Gastroesophageal sphincter (tissue), 4 donors: ENCODE measurements around the gene ABO. TPM values are rescaled to one million over a fixed set of nuclear protein-coding genes. Genes with fewer than 3 reads are reported as not detected.
"Not testable (repeated sequence)": the region's sequence is repeated elsewhere in the genome, so short reads cannot be mapped to it uniquely, and the experiment has no call there.

ENCODE experiments used
- ATAC-seq: fragments of 150-250 bp; one replicate; pipeline ENCODE4 v1.9.1; 2016; ENCODE audit warnings: mild to moderate bottlenecking, moderate library complexity
- H3K27ac ChIP-seq, 4 donors: fragments of 200-600 bp; sonication (generic) in 3 of 4; 1 replicate in 3 of 4; 2 replicates in 1 of 4; pipeline ENCODE4 v1.5.1; 2016 to 2019
- H3K27me3 ChIP-seq: fragments of 200-600 bp; sonication (generic); one replicate; pipeline ENCODE4 v1.5.1; 2019
- H3K36me3 ChIP-seq, 2 donors: fragments of 200-600 bp; sonication (generic); one replicate each; pipeline ENCODE4 v1.5.1; 2019; ENCODE audit warnings: control low read depth in 1 of 2
- H3K4me1 ChIP-seq, 3 donors: fragments of 200-600 bp; sonication (generic); 1 replicate in 2 of 3; 2 replicates in 1 of 3; pipeline ENCODE4 v1.5.1; 2016 to 2019; ENCODE audit warnings: control low read depth in 2 of 3
- H3K4me3 ChIP-seq, 2 donors: fragments of 200-600 bp; sonication (generic); one replicate each; pipeline ENCODE4 v1.5.1; 2019; ENCODE audit warnings: mild to moderate bottlenecking in 1 of 2, moderate library complexity in 1 of 2
- H3K9me3 ChIP-seq, 3 donors: fragments of 200-600 bp; sonication (generic); one replicate each; pipeline ENCODE4 v1.5.1; 2017 to 2019; ENCODE audit warnings: control low read depth in 2 of 3
- CTCF ChIP-seq, 4 experiments: fragments of 200-600 bp in 2 of 4; fragments of 450-650 bp in 2 of 4; sonication (generic) in 1 of 4; IDR thresholded peaks; one replicate each; pipeline ENCODE4 v1.5.1; 2017 to 2019; ENCODE audit warnings: antibody characterized with exemption in 4 of 4, mild to moderate bottlenecking in 2 of 4, moderate library complexity in 2 of 4
- EP300 ChIP-seq: sonication (generic); formaldehyde crosslinking; IDR thresholded peaks from one replicate; pipeline ENCODE4 v1.6.1; 2017; ENCODE audit warnings: antibody characterized with exemption, mild to moderate bottlenecking
- POLR2A ChIP-seq, 2 donors: fragments of 450-650 bp; IDR thresholded peaks; one replicate each; pipeline ENCODE4 v1.6.1; 2017; ENCODE audit warnings: antibody characterized with exemption in 2 of 2, mild to moderate bottlenecking in 2 of 2, moderate library complexity in 1 of 2
- POLR2AphosphoS5 ChIP-seq: sonication (generic); formaldehyde crosslinking; IDR thresholded peaks from one replicate; pipeline ENCODE4 v1.6.1; 2017; ENCODE audit warnings: antibody characterized with exemption
- WGBS, 2 donors: methylation state at CpG; one replicate each; pipeline ENCODE4 v1.1.5; 2018; ENCODE audit warnings: low coverage in 1 of 2; 5-methylcytosine and 5-hydroxymethylcytosine counted together
- total RNA-seq, 4 donors: library from RNA; depleted of rRNA; stranded (reverse); fragments of >200 nt; gene quantifications; one replicate each; pipeline ENCODE4 v1.1.0, GENCODE V29; 2016

ABO gene
- total RNA-seq, 4 donors from 2014 or later: 0.47 to 10.0 (median 0.91) TPM

- Histone ChIP-seq H3K27ac (peak overlapping the region in 2 of 4 donors; percentile 19 to 57), H3K4me3 (no peak overlapping the region), H3K36me3 (no peaks in the 10 kb centered on the region), H3K27me3 (peaks cover 50% of the 10 kb centered on the region), H3K9me3 (no peaks in the 10 kb centered on the region), H3K4me1 (peaks cover 0 to 16% (median 0%) of the 10 kb centered on the region in 3 donors)
- TF ChIP-seq POLR2A (IDR thresholded peaks at IDR 0.05) (no peak), POLR2AphosphoS5 (no peak), EP300 (no peak), CTCF (IDR thresholded peaks at IDR 0.05) (no peak)
- ATAC-seq: no peak
- no CpG with 5 or more reads among the region's 31 CpGs for WGBS, 2 donors
Observed at GRCh38 chr9:133234577-133235322, 40.3 kb downstream of the ABO start.

GRCh38 chr9:133233681-133234432 lies 41.1 kb downstream of the ABO start:
- TF ChIP-seq POLR2AphosphoS5 (no peak), EP300 (no peak), POLR2A (IDR thresholded peaks at IDR 0.05) (no peak), CTCF (IDR thresholded peaks at IDR 0.05) (no peak)
- Histone ChIP-seq H3K4me1 (peaks cover 0 to 11% (median 0%) of the 10 kb centered on the region in 3 donors), H3K27ac (peak overlapping the region in 2 of 4 donors; percentile 19 to 57), H3K9me3 (no peaks in the 10 kb centered on the region), H3K27me3 (peaks cover 41% of the 10 kb centered on the region), H3K4me3 (no peak overlapping the region), H3K36me3 (no peaks in the 10 kb centered on the region)
- WGBS, 2 donors: 80 to 90% methylated on average over 1 to 14 of the region's 32 CpGs
- ATAC-seq: no peak

- not testable (repeated sequence) for H3K4me3 ChIP-seq, H3K9me3 ChIP-seq, ATAC-seq, H3K27ac ChIP-seq, H3K36me3 ChIP-seq, H3K4me1 ChIP-seq
- 50 to 72% methylated on average over 8 to 24 of the region's 24 CpGs for WGBS, 2 donors
- peaks cover 41% of the 10 kb centered on the region for H3K27me3 ChIP-seq
Observed at GRCh38 chr9:133231934-133232568, 43.0 kb downstream of the ABO start.

GRCh38 chr9:133230514-133230913 lies 44.5 kb downstream of the ABO start:
- ATAC-seq, H3K27ac ChIP-seq, H3K4me3 ChIP-seq, H3K9me3 ChIP-seq, H3K36me3 ChIP-seq, H3K4me1 ChIP-seq: not testable (repeated sequence)
- peaks cover 46% of the 10 kb centered on the region for H3K27me3 ChIP-seq
- WGBS, 2 donors: 76 to 81% methylated on average over 3 to 7 of the region's 7 CpGs

GRCh38 chr9:133230093-133230492 lies 44.9 kb downstream of the ABO start:
- peaks cover 46% of the 10 kb centered on the region for H3K27me3 ChIP-seq
- TF ChIP-seq CTCF (IDR thresholded peaks at IDR 0.05) (no peak), POLR2AphosphoS5 (no peak), EP300 (no peak), POLR2A (IDR thresholded peaks at IDR 0.05) (no peak)
- no peaks in the 10 kb centered on the region for H3K4me1 ChIP-seq
- no peak overlapping the region for H3K4me3 ChIP-seq
- no peak overlapping the region for H3K27ac ChIP-seq
- WGBS, 2 donors: 71 to 83% methylated on average over 4 to 5 of the region's 5 CpGs
- no peak for ATAC-seq
- H3K36me3 ChIP-seq: no peaks in the 10 kb centered on the region
- no peaks in the 10 kb centered on the region for H3K9me3 ChIP-seq

- not testable (repeated sequence) for H3K9me3 ChIP-seq, H3K27ac ChIP-seq, H3K36me3 ChIP-seq, ATAC-seq, H3K4me1 ChIP-seq, H3K4me3 ChIP-seq
- H3K27me3 ChIP-seq: peaks cover 48% of the 10 kb centered on the region
- 27 to 100% methylated on average over 1 to 2 of the region's 22 CpGs for WGBS, 2 donors
Observed at GRCh38 chr9:133228474-133229193, 46.4 kb downstream of the ABO start.

- not testable (repeated sequence) for ATAC-seq, H3K4me3 ChIP-seq, H3K36me3 ChIP-seq, H3K27ac ChIP-seq, H3K4me1 ChIP-seq, H3K9me3 ChIP-seq
- peaks cover 54% of the 10 kb centered on the region for H3K27me3 ChIP-seq
- WGBS, 2 donors: 59% methylated on average over 3 of the region's 8 CpGs; no CpG with 5 or more reads in 1 of the 2 donors
Observed at GRCh38 chr9:133227996-133228395, 47.0 kb downstream of the ABO start.
